Endothelial cell of umbilical vein (primary cell): ENCODE data around the gene USF3. TPM values are rescaled to one million over a fixed set of nuclear protein-coding genes. Genes with fewer than 3 reads are reported as not detected.

Source experiments
- BruUV-seq: library from RNA; stranded (reverse); fragments of 400-500 nt; replicated peaks from 2 replicates; lab custom pipeline; 2021; lab: Mats Ljungman, UMichigan
- CTCF ChIA-PET: fragments of 300-600, 350-600 bp; sonication (Branson Sonifier 250); formaldehyde crosslinking; loops from one replicate; lab custom pipeline; 2021; ENCODE audit warnings: antibody characterized with exemption, inconsistent platforms; lab: Charles Lee
- POLR2A ChIA-PET: fragments of 300-600, 350-600 bp; sonication (Branson Sonifier 250); formaldehyde crosslinking; loops from one replicate; lab custom pipeline; 2021; ENCODE audit warnings: antibody characterized with exemption, inconsistent platforms; lab: Charles Lee
- DNase-seq: peaks from one replicate; pipeline ENCODE4 v3.0.0-alpha.2; 2011; ENCODE audit warnings: low read depth, low spot score
- FAIRE-seq: peaks from 2 replicates; lab custom pipeline; 2011; peaks lifted over from hg19 to GRCh38; lab: Jason Lieb, UNC
- H2AFZ ChIP-seq: 2 replicates; pipeline ENCODE4 v1.6.0; 2012; ENCODE audit warnings: low read depth, low read length, control low read depth, inconsistent platforms
- H3K27ac ChIP-seq: 2 replicates; pipeline ENCODE4 v1.5.1; 2011; ENCODE audit warnings: low read depth, mild to moderate bottlenecking, control low read depth, low read length, moderate library complexity; ENCODE audit not compliant: insufficient read depth
- H3K27me3 ChIP-seq, 2 experiments: 2 replicates each; pipeline versions ENCODE4 v1.6.0 to v1.6.1; 2011; ENCODE audit warnings: low read length in 2 of 2, mixed read lengths in 1 of 2; ENCODE audit not compliant: control insufficient read depth in 2 of 2, insufficient read depth in 2 of 2
- H3K36me3 ChIP-seq, 2 experiments: 2 replicates in 1 of 2; 3 replicates in 1 of 2; pipeline ENCODE4 v1.5.1; 2011; ENCODE audit warnings: low read length in 2 of 2, mild to moderate bottlenecking in 1 of 2, moderate library complexity in 1 of 2; ENCODE audit not compliant: control insufficient read depth in 2 of 2, insufficient read depth in 2 of 2; ENCODE audit errors: extremely low read depth in 1 of 2
- H3K4me1 ChIP-seq: 3 replicates; pipeline ENCODE4 v1.5.1; 2011; ENCODE audit warnings: mild to moderate bottlenecking, low read length; ENCODE audit not compliant: control insufficient read depth, insufficient read depth; ENCODE audit errors: extremely low read depth
- H3K4me2 ChIP-seq: 2 replicates; pipeline ENCODE4 v1.6.1; 2011; ENCODE audit warnings: low read length, control low read depth, mixed read lengths; ENCODE audit not compliant: insufficient read depth
- H3K4me3 ChIP-seq, 3 experiments: fragments of 200-600 bp in 1 of 3; sonication (generic), shearing (Covaris generic) in 1 of 3; replicated peaks in 1 of 3; 2 replicates each; pipeline ENCODE4 v1.5.1; 2011 to 2016; ENCODE audit warnings: control low read depth in 3 of 3, low read length in 3 of 3, mild to moderate bottlenecking in 2 of 3, inconsistent platforms in 1 of 3, low read depth in 1 of 3, moderate library complexity in 1 of 3; ENCODE audit not compliant: insufficient read depth in 1 of 3
- H3K79me2 ChIP-seq: 2 replicates; pipeline ENCODE4 v1.6.0; 2012; ENCODE audit warnings: low read length, inconsistent platforms; ENCODE audit not compliant: control insufficient read depth, insufficient read depth
- H3K9ac ChIP-seq: replicated peaks from 2 replicates; pipeline ENCODE3; 2011; ENCODE audit warnings: low read length, control low read depth; ENCODE audit not compliant: insufficient read depth; ENCODE audit errors: extremely low read depth
- H3K9me1 ChIP-seq: replicated peaks from 3 replicates; pipeline ENCODE4 v1.6.0; 2011; ENCODE audit warnings: mild to moderate bottlenecking, low read length; ENCODE audit not compliant: control insufficient read depth, insufficient read depth; ENCODE audit errors: extremely low read depth
- H3K9me3 ChIP-seq: replicated peaks from 2 replicates; pipeline ENCODE4 v1.5.1; 2012; ENCODE audit warnings: low read length, inconsistent platforms; ENCODE audit not compliant: control insufficient read depth, insufficient read depth
- H4K20me1 ChIP-seq: replicated peaks from 2 replicates; pipeline ENCODE3; 2011; ENCODE audit warnings: mild to moderate bottlenecking, low read length; ENCODE audit not compliant: control insufficient read depth, insufficient read depth; ENCODE audit errors: extremely low read depth
- EZH2 ChIP-seq: IDR thresholded peaks from 2 replicates; pipeline ENCODE4 v1.6.1; 2012; ENCODE audit warnings: borderline replicate concordance, low read depth, mild to moderate bottlenecking, moderate library complexity, low read length, inconsistent platforms; ENCODE audit not compliant: severe bottlenecking
- FOS ChIP-seq: IDR thresholded peaks from 2 replicates; pipeline ENCODE4 v1.6.1; 2011; ENCODE audit warnings: mild to moderate bottlenecking, low read length, moderate library complexity, borderline replicate concordance; ENCODE audit not compliant: insufficient read depth
- GATA2 ChIP-seq: IDR thresholded peaks from 2 replicates; pipeline ENCODE4 v1.7.0; 2011; ENCODE audit warnings: low read depth, mild to moderate bottlenecking, moderate library complexity, mixed read lengths, low read length; ENCODE audit not compliant: insufficient read length, insufficient read depth
- JUN ChIP-seq: IDR thresholded peaks from 2 replicates; pipeline ENCODE4 v1.6.1; 2011; ENCODE audit warnings: borderline replicate concordance, low read depth; ENCODE audit not compliant: insufficient read length, insufficient read depth
- MYC ChIP-seq: IDR thresholded peaks from one replicate; pipeline ENCODE4 v1.6.1; 2011; ENCODE audit warnings: mild to moderate bottlenecking, low read depth, low read length
- POLR2A ChIP-seq: IDR thresholded peaks from 2 replicates; pipeline ENCODE4 v1.6.1; 2012; ENCODE audit warnings: low read depth, mild to moderate bottlenecking, control low read depth, low read length
- POLR2AphosphoS5 ChIP-seq: IDR thresholded peaks from 2 replicates; pipeline ENCODE4 v1.6.1; 2012; ENCODE audit warnings: low read depth, mild to moderate bottlenecking, control low read depth, low read length, moderate library complexity; ENCODE audit not compliant: insufficient read depth
- dilution Hi-C: fragments of 300-500 bp; cut with MboI; formaldehyde crosslinking; loops from one replicate; pipeline ENCODE4 v1.15.0; 2019; ENCODE audit warnings: low sequenced_read_pairs; ENCODE audit not compliant: extremely low pct_ligation_motif_present
- intact Hi-C: fragments of 100-400 bp; cut with micrococcal nuclease; formaldehyde crosslinking; loops from one replicate; pipeline ENCODE4 v1.10.0; 2022
- polyA plus RNA-seq, 4 experiments: library from polyadenylated mRNA; depleted of rRNA in 3 of 4; stranded (reverse) in 3 of 4; unstranded in 1 of 4; fragments of >200 nt; gene quantifications; 2 replicates each; pipeline versions ENCODE4 v1.2.1 to v1.2.3, GENCODE V29; 2011 to 2012; ENCODE audit warnings: missing spikeins in 1 of 4
- total RNA-seq: library from RNA; stranded (reverse); gene quantifications from 2 replicates; pipeline ENCODE4 v1.2.3, GENCODE V29; 2021
- TF ChIP-seq, protein P1 (sequence below): IDR thresholded peaks from 2 replicates; pipeline ENCODE4 v1.6.1; 2011; ENCODE audit not compliant: insufficient read depth, insufficient read length
- TF ChIP-seq, protein P2 (sequence below), 2 donors: IDR thresholded peaks; 1 replicate in 1 of 2; 2 replicates in 1 of 2; pipeline ENCODE4 v1.5.1; 2011; ENCODE audit warnings: low read length in 2 of 2, mild to moderate bottlenecking in 2 of 2, moderate library complexity in 2 of 2, control low read depth in 1 of 2, inconsistent platforms in 1 of 2, low read depth in 1 of 2; ENCODE audit not compliant: insufficient read depth in 1 of 2; ENCODE audit errors: extremely low read depth in 1 of 2

USF3 gene
- total and polyA plus RNA-seq, 2 donors (not counting 3 experiments of a cell fraction or from before 2014, with no cell fraction given): 7.0 to 10.5 TPM

DNA sequence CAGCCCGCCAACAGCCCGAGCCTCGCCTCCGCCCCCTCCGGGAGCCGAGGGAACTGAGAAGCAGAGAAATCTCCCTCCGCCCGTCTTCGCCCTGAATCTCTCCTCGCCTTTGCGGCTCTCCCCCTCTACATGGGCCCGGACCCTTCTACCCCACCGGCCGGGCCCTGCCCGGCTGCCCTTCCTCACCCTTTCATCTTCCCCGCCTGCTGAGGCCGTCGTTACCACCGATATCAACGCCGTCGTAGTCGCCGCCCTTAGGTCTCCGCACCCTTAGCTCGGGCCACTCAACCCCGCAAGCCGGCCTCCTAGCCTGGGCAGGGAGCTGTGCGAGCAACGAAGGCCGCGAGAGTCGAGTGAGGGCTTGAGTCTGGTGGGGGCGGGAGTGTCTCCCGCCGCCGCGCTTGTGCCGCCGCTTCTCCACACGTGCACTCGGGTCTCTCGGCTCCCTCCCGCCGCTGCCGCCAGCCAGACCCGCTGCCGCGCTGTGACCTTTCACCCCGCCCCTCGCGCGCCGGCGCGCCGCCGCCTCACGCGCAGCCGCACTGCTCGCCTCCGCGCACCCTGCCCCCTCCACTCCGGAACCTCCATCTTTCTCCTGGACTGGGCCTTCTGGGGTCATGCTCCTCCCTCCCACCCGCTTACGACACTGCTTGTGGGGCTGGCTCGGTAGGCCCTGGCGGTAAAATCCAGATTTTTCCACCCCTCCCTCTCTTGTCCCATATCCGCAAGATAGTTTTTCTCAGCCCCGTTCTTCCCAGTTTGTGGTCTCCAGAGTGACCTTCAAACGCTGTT, 49.5 kb upstream of the USF3 start, which contains the start of gene NAA50:
Gene NAA50 (minus strand): TSS at position 494 of the 792 bp plus-strand sequence. CDS start 300 bp downstream, at position 194.
- Histone ChIP-seq H3K79me2 (peaks cover 83% of the 10 kb centered on the region), H3K9ac (peak within 1 kb of the TSS; percentile 96), H3K4me3 (peak within 1 kb of the TSS; percentile 93 to 95 (median 95)), H3K36me3 (no peaks in the 10 kb centered on the region), H3K27me3 (no peaks in the 10 kb centered on the region), H3K9me1 (no peaks in the 10 kb centered on the region), H4K20me1 (no peaks in the 10 kb centered on the region), H3K27ac (peak within 1 kb of the TSS; percentile 99), H2AFZ (peak within 1 kb of the TSS; percentile 80), H3K4me1 (peaks cover 38% of the 10 kb centered on the region), H3K9me3 (no peaks in the 10 kb centered on the region), H3K4me2 (peak within 1 kb of the TSS; percentile 95)
- ChIA-PET POLR2A (interaction anchor here (0.6 to 1.7 kb wide), 5 partner anchors 11 to 94 kb away, joined by 3 to 6 read pairs (median 4); no protein-coding TSS in a partner anchor), CTCF (interaction anchor here (0.6 to 3.6 kb wide), 30 partner anchors 11 to 1494 kb away, joined by 3 to 61 read pairs (median 6); partner anchors contain the start of genes CCDC191, GRAMD1C and QTRT2)
- dilution Hi-C loops: no loop called here
- no TSS peak for BruUV-seq
- DNase-seq (peak; percentile 96), FAIRE-seq (peak; percentile 85)
- TF ChIP-seq, protein P1, sequence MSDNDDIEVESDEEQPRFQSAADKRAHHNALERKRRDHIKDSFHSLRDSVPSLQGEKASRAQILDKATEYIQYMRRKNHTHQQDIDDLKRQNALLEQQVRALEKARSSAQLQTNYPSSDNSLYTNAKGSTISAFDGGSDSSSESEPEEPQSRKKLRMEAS: peak; percentile 70
- TF ChIP-seq EZH2: no peak
- TF ChIP-seq MYC: peak; percentile 32
- no peak for TF ChIP-seq FOS
- TF ChIP-seq GATA2: no peak
- TF ChIP-seq POLR2AphosphoS5: peak; percentile 83
- TF ChIP-seq POLR2A: peak; percentile 80
- no peak for TF ChIP-seq JUN
- TF ChIP-seq, protein P2, sequence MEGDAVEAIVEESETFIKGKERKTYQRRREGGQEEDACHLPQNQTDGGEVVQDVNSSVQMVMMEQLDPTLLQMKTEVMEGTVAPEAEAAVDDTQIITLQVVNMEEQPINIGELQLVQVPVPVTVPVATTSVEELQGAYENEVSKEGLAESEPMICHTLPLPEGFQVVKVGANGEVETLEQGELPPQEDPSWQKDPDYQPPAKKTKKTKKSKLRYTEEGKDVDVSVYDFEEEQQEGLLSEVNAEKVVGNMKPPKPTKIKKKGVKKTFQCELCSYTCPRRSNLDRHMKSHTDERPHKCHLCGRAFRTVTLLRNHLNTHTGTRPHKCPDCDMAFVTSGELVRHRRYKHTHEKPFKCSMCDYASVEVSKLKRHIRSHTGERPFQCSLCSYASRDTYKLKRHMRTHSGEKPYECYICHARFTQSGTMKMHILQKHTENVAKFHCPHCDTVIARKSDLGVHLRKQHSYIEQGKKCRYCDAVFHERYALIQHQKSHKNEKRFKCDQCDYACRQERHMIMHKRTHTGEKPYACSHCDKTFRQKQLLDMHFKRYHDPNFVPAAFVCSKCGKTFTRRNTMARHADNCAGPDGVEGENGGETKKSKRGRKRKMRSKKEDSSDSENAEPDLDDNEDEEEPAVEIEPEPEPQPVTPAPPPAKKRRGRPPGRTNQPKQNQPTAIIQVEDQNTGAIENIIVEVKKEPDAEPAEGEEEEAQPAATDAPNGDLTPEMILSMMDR (IDR thresholded peaks at IDR 0.05; ENCODE audit: extremely low read depth in 1 of 2, insufficient read depth in 1 of 2, low read depth in 1 of 2, low read length in 2 of 2): peak in 1 of 2 donors; percentile 63
- intact Hi-C loops: loop anchor here (1.0 to 5.0 kb wide), 8 partner anchors 10 to 1401 kb away; partner anchors contain the start of genes GRAMD1C, USF3 and ZBTB20
